Left renal pelvis (tissue), 4 donors: Measurements from ENCODE around the gene ZNF664. TPM values are rescaled to one million over a fixed set of nuclear protein-coding genes. Genes with fewer than 3 reads are reported as not detected.
"Not testable (repeated sequence)": the region's sequence is repeated elsewhere in the genome, so short reads cannot be mapped to it uniquely, and the experiment has no call there.

ENCODE experiments used
- DNase-seq, 4 donors: peaks; one replicate each; pipeline ENCODE4 v3.0.0-alpha.2; 2013; ENCODE audit warnings: low read depth in 4 of 4, low spot score in 3 of 4
- polyA plus RNA-seq, 4 donors: library from polyadenylated mRNA; unstranded; fragments of 120-200 nt; gene quantifications; one replicate each; pipeline ENCODE4 v1.2.1, GENCODE V29; 2013; ENCODE audit not compliant: insufficient read length in 4 of 4

The ZNF664 gene
- polyA plus RNA-seq, 4 donors, result 100 to 194 (median 176) TPM

GRCh38 chr12:123941000-123941399 is 32.0 kb upstream of the ZNF664 start:
- no peak for DNase-seq

- no peak for DNase-seq
Observed at GRCh38 chr12:123941624-123942237, 31.3 kb upstream of the ZNF664 start.

- DNase-seq, result no peak
Observed at GRCh38 chr12:123942238-123942653, 30.8 kb upstream of the ZNF664 start.

- no peak for DNase-seq
Observed at GRCh38 chr12:123942911-123943648, 29.9 kb upstream of the ZNF664 start.

- DNase-seq, result no peak
Observed at GRCh38 chr12:123943816-123944215, 29.2 kb upstream of the ZNF664 start.

- no peak for DNase-seq
Observed at GRCh38 chr12:123944696-123945095, 28.3 kb upstream of the ZNF664 start.

GRCh38 chr12:123945287-123946151 is 27.5 kb upstream of the ZNF664 start:
- no peak for DNase-seq

GRCh38 chr12:123946152-123946515 is 26.9 kb upstream of the ZNF664 start:
- no peak for DNase-seq

- not testable (repeated sequence) for DNase-seq
Observed at GRCh38 chr12:123946516-123947505, 26.2 kb upstream of the ZNF664 start.

- not testable (repeated sequence) for DNase-seq
Observed at GRCh38 chr12:123947531-123947930, 25.5 kb upstream of the ZNF664 start.

GRCh38 chr12:123948401-123948795 is 24.6 kb upstream of the ZNF664 start:
- no peak for DNase-seq

GRCh38 chr12:123948796-123949769 is 23.9 kb upstream of the ZNF664 start:
- DNase-seq, result no peak

- DNase-seq, result no peak
Observed at GRCh38 chr12:123949770-123950165, 23.2 kb upstream of the ZNF664 start.

GRCh38 chr12:123950476-123951349 is 22.3 kb upstream of the ZNF664 start:
- no peak for DNase-seq

- DNase-seq, result no peak
Observed at GRCh38 chr12:123951467-123951866, 21.5 kb upstream of the ZNF664 start.

- DNase-seq, result no peak
Observed at GRCh38 chr12:123952037-123952436, 21.0 kb upstream of the ZNF664 start.

- DNase-seq, result no peak
Observed at GRCh38 chr12:123954647-123955350, 18.2 kb upstream of the ZNF664 start.
